Measurements from ENCODE around the gene ATP8A2. TPM values are rescaled to one million over a fixed set of nuclear protein-coding genes. Genes with fewer than 3 reads are reported as not detected.

ATP8A2 gene
- total and polyA plus RNA-seq, 2 donors: 1.1 to 1.5 TPM

DNA sequence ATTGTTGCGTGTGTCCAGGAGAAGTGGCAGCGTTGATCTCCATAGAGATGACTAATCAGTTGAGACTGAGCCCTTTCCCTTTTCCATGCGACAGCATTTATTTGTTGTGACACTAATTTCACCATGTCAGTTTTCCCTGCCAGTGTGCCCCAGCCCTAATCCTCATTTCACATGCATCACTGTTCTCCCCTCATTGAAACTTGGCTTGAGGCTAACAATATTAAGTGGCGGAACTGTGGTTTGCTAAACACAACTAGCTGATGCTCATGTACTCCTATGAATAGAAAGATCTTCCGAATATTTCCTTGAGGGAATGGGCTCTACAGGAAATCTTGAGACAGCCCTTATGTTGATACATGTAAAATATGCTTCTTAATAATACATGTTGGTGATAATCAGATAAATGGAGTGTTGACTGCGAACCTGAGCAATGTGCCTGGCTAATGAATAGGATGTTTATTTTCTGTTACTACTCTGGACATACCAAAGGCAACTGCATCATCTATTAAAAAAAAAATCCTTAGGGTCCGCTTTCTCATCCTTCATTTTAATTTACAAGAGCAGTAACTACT lies 258.6 kb downstream of the ATP8A2 start:
- Histone ChIP-seq H3K36me3 (ENCODE audit: control insufficient read depth in 2 of 2, insufficient read depth in 2 of 2, low read length in 1 of 2) (no peaks in the 10 kb centered on the region), H3K4me3 (ENCODE audit: low read length in 2 of 2) (no peak overlapping the region), H3K9me3 (ENCODE audit: control insufficient read depth in 2 of 2, insufficient read depth in 1 of 2, low read length in 1 of 2) (no peaks in the 10 kb centered on the region), H3K27ac (ENCODE audit: low read depth in 1 of 2, low read length in 1 of 2) (no peak overlapping the region), H3K27me3 (ENCODE audit: control insufficient read depth in 2 of 2, insufficient read depth in 1 of 2, low read length in 1 of 2) (no peaks in the 10 kb centered on the region), H3K4me1 (ENCODE audit: control insufficient read depth in 2 of 2, insufficient read depth in 2 of 2, low read length in 2 of 2) (no peaks in the 10 kb centered on the region)
- no peak for DNase-seq (ENCODE audit: low read depth in 6 of 9, low spot score in 9 of 9)
- WGBS: 95% methylated on average over 7 of the region's 7 CpGs

- H3K4me1 ChIP-seq (ENCODE audit: control insufficient read depth in 2 of 2, insufficient read depth in 2 of 2, low read length in 2 of 2): no peaks in the 10 kb centered on the region
- no peak for DNase-seq (ENCODE audit: low read depth in 6 of 9, low spot score in 9 of 9)
- H3K9me3 ChIP-seq (ENCODE audit: control insufficient read depth in 2 of 2, insufficient read depth in 1 of 2, low read length in 1 of 2): no peaks in the 10 kb centered on the region
- H3K4me3 ChIP-seq (ENCODE audit: low read length in 2 of 2): no peak overlapping the region
- WGBS: 77% methylated on average over 8 of the region's 8 CpGs
- no peaks in the 10 kb centered on the region for H3K36me3 ChIP-seq (ENCODE audit: control insufficient read depth in 2 of 2, insufficient read depth in 2 of 2, low read length in 1 of 2)
- H3K27me3 ChIP-seq (ENCODE audit: control insufficient read depth in 2 of 2, insufficient read depth in 1 of 2, low read length in 1 of 2): no peaks in the 10 kb centered on the region
- H3K27ac ChIP-seq (ENCODE audit: low read depth in 1 of 2, low read length in 1 of 2): no peak overlapping the region
These were observed 260.6 kb downstream of the ATP8A2 start for GRCh38 chr13:25632166-25632888.

- H3K27me3 ChIP-seq (ENCODE audit: control insufficient read depth in 2 of 2, insufficient read depth in 1 of 2, low read length in 1 of 2): no peaks in the 10 kb centered on the region
- H3K36me3 ChIP-seq (ENCODE audit: control insufficient read depth in 2 of 2, insufficient read depth in 2 of 2, low read length in 1 of 2): no peaks in the 10 kb centered on the region
- DNase-seq (ENCODE audit: low read depth in 6 of 9, low spot score in 9 of 9): no peak
- no peak overlapping the region for H3K4me3 ChIP-seq (ENCODE audit: low read length in 2 of 2)
- no peaks in the 10 kb centered on the region for H3K9me3 ChIP-seq (ENCODE audit: control insufficient read depth in 2 of 2, insufficient read depth in 1 of 2, low read length in 1 of 2)
- H3K27ac ChIP-seq (ENCODE audit: low read depth in 1 of 2, low read length in 1 of 2): no peak overlapping the region
- WGBS: 88% methylated on average over 5 of the region's 5 CpGs
- H3K4me1 ChIP-seq (ENCODE audit: control insufficient read depth in 2 of 2, insufficient read depth in 2 of 2, low read length in 2 of 2): no peaks in the 10 kb centered on the region
These were observed 261.3 kb downstream of the ATP8A2 start for GRCh38 chr13:25633093-25633492.

DNA sequence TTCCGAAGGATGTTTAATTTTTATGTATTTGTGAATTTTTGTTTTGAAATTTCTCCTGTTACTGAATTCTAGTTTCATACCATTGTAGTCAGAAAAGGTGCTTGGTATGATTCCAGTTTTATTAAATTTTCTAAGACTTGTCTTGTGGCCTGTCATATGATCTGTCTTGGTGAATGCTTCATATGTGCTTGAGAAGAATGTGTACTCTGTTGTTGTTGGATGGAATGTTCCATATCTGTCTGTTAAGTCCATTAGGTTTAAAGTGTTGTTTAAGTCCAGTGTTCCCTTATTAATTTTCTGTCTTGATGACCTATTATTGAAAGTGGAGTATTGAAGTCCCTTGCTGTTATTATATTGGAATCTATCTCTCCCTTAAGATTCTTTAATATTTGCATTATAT lies 273.9 kb downstream of the ATP8A2 start:
- 94% methylated on average over 1 of the region's 1 CpG for WGBS
- H3K36me3 ChIP-seq (ENCODE audit: control insufficient read depth in 2 of 2, insufficient read depth in 2 of 2, low read length in 1 of 2): no peaks in the 10 kb centered on the region

DNA sequence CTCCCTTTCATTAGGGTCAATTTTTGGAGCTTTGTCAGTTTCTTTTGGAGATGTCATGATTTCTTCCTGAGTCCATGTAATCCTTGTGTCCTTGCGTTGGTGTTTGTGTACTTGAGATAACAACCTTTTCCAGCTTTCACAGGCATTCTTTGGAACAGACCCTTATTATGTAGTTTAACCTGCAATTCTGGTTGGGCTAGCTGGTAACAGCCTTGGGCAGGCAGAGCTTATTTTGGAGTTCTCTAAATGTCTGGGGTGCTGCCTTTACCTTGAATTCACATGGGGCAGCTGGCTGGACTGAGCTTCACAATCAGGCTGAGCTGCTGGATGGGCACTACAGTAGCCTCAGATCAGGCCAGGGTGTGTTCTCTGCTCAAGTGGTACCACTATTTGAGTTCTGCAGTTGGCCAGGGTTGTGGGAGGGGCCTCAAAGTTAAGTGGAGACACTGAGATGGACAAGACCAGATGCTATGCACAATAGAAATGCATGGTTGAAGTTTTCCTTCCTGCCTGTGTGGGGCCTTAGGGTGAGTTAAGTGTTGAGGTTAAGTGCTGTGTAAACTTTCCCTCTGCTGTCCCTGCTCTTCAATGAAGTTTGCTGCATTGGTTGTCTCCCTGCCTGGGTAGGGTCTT lies 277.3 kb downstream of the ATP8A2 start:
- Histone ChIP-seq H3K9me3 (ENCODE audit: control insufficient read depth in 2 of 2, insufficient read depth in 1 of 2, low read length in 1 of 2) (no peaks in the 10 kb centered on the region), H3K27ac (ENCODE audit: low read depth in 1 of 2, low read length in 1 of 2) (no peak overlapping the region), H3K36me3 (ENCODE audit: control insufficient read depth in 2 of 2, insufficient read depth in 2 of 2, low read length in 1 of 2) (no peaks in the 10 kb centered on the region), H3K27me3 (ENCODE audit: control insufficient read depth in 2 of 2, insufficient read depth in 1 of 2, low read length in 1 of 2) (no peaks in the 10 kb centered on the region), H3K4me3 (ENCODE audit: low read length in 2 of 2) (no peak overlapping the region), H3K4me1 (ENCODE audit: control insufficient read depth in 2 of 2, insufficient read depth in 2 of 2, low read length in 2 of 2) (no peaks in the 10 kb centered on the region)
- DNase-seq (ENCODE audit: low read depth in 6 of 9, low spot score in 9 of 9): no peak
- 99% methylated on average over 1 of the region's 1 CpG for WGBS

More for the DNA sequence above, 273.9 kb downstream of the ATP8A2 start:
- H3K27me3 ChIP-seq (ENCODE audit: control insufficient read depth in 2 of 2, insufficient read depth in 1 of 2, low read length in 1 of 2): no peaks in the 10 kb centered on the region
- H3K27ac ChIP-seq (ENCODE audit: low read depth in 1 of 2, low read length in 1 of 2): no peak overlapping the region
- H3K9me3 ChIP-seq (ENCODE audit: control insufficient read depth in 2 of 2, insufficient read depth in 1 of 2, low read length in 1 of 2): no peaks in the 10 kb centered on the region
- H3K4me3 ChIP-seq (ENCODE audit: low read length in 2 of 2): no peak overlapping the region
- no peak for DNase-seq (ENCODE audit: low read depth in 6 of 9, low spot score in 9 of 9)
- H3K4me1 ChIP-seq (ENCODE audit: control insufficient read depth in 2 of 2, insufficient read depth in 2 of 2, low read length in 2 of 2): no peaks in the 10 kb centered on the region

DNA sequence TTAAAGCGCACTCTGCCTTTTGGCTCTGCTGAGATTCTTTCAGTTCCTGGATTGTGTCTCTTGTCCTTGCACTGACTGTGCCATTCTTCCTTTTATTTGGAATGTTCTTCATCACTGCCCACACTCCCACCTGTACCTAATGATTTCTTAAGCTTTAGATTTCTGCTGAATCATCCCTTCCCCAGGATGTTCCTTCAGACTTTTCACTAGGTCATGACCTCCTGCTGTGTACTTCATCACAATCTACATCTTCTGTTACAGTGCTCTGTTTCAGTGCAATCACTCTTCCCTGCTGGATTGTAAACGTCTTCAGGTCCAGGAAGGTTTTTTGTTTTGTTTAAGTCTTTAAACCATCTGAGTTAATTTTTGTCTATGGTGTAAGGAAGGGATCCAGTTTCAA lies 281.0 kb downstream of the ATP8A2 start:
- H3K4me3 ChIP-seq (ENCODE audit: low read length in 2 of 2): no peak overlapping the region
- 66% methylated on average over 2 of the region's 2 CpGs for WGBS
- H3K27me3 ChIP-seq (ENCODE audit: control insufficient read depth in 2 of 2, insufficient read depth in 1 of 2, low read length in 1 of 2): no peaks in the 10 kb centered on the region
- DNase-seq (ENCODE audit: low read depth in 6 of 9, low spot score in 9 of 9): no peak
- no peaks in the 10 kb centered on the region for H3K4me1 ChIP-seq (ENCODE audit: control insufficient read depth in 2 of 2, insufficient read depth in 2 of 2, low read length in 2 of 2)
- H3K36me3 ChIP-seq (ENCODE audit: control insufficient read depth in 2 of 2, insufficient read depth in 2 of 2, low read length in 1 of 2): no peaks in the 10 kb centered on the region
- H3K9me3 ChIP-seq (ENCODE audit: control insufficient read depth in 2 of 2, insufficient read depth in 1 of 2, low read length in 1 of 2): no peaks in the 10 kb centered on the region
- H3K27ac ChIP-seq (ENCODE audit: low read depth in 1 of 2, low read length in 1 of 2): no peak overlapping the region

DNA sequence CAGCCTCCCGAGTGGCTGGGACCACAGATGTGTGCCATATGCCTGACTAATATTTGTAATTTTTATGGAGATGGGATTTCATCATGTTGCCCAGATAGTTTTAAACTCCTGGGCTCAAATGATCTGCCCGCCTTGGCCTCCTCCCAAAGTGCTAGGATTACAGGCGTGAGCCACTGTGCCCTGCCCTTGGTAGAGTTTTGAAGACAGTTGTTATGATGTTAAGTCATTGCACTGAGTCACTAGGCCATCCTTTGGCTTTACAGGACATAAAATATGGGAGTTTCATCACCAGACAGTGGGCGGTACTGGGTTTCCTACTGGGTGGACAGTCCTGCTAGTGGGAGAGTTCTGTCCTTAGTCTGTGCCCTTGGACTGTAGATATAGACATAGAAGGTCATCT lies 282.5 kb downstream of the ATP8A2 start:
- Histone ChIP-seq H3K4me1 (ENCODE audit: control insufficient read depth in 2 of 2, insufficient read depth in 2 of 2, low read length in 2 of 2) (no peaks in the 10 kb centered on the region), H3K4me3 (ENCODE audit: low read length in 2 of 2) (no peak overlapping the region), H3K27me3 (ENCODE audit: control insufficient read depth in 2 of 2, insufficient read depth in 1 of 2, low read length in 1 of 2) (no peaks in the 10 kb centered on the region), H3K27ac (ENCODE audit: low read depth in 1 of 2, low read length in 1 of 2) (no peak overlapping the region), H3K36me3 (ENCODE audit: control insufficient read depth in 2 of 2, insufficient read depth in 2 of 2, low read length in 1 of 2) (no peaks in the 10 kb centered on the region), H3K9me3 (ENCODE audit: control insufficient read depth in 2 of 2, insufficient read depth in 1 of 2, low read length in 1 of 2) (no peaks in the 10 kb centered on the region)
- WGBS: 95% methylated on average over 4 of the region's 4 CpGs
- no peak for DNase-seq (ENCODE audit: low read depth in 6 of 9, low spot score in 9 of 9)

- Histone ChIP-seq H3K27ac (ENCODE audit: low read depth in 1 of 2, low read length in 1 of 2) (no peak overlapping the region), H3K9me3 (ENCODE audit: control insufficient read depth in 2 of 2, insufficient read depth in 1 of 2, low read length in 1 of 2) (no peaks in the 10 kb centered on the region), H3K36me3 (ENCODE audit: control insufficient read depth in 2 of 2, insufficient read depth in 2 of 2, low read length in 1 of 2) (no peaks in the 10 kb centered on the region), H3K4me1 (ENCODE audit: control insufficient read depth in 2 of 2, insufficient read depth in 2 of 2, low read length in 2 of 2) (no peaks in the 10 kb centered on the region), H3K4me3 (ENCODE audit: low read length in 2 of 2) (no peak overlapping the region), H3K27me3 (ENCODE audit: control insufficient read depth in 2 of 2, insufficient read depth in 1 of 2, low read length in 1 of 2) (no peaks in the 10 kb centered on the region)
- DNase-seq (ENCODE audit: low read depth in 6 of 9, low spot score in 9 of 9): no peak
- 87% methylated on average over 3 of the region's 3 CpGs for WGBS
These were observed 285.4 kb downstream of the ATP8A2 start for GRCh38 chr13:25657157-25657556.

GRCh38 chr13:25659091-25659795 lies 287.5 kb downstream of the ATP8A2 start:
- H3K27me3 ChIP-seq (ENCODE audit: control insufficient read depth in 2 of 2, insufficient read depth in 1 of 2, low read length in 1 of 2): no peaks in the 10 kb centered on the region
- no peaks in the 10 kb centered on the region for H3K9me3 ChIP-seq (ENCODE audit: control insufficient read depth in 2 of 2, insufficient read depth in 1 of 2, low read length in 1 of 2)
- H3K36me3 ChIP-seq (ENCODE audit: control insufficient read depth in 2 of 2, insufficient read depth in 2 of 2, low read length in 1 of 2): no peaks in the 10 kb centered on the region
- H3K4me1 ChIP-seq (ENCODE audit: control insufficient read depth in 2 of 2, insufficient read depth in 2 of 2, low read length in 2 of 2): no peaks in the 10 kb centered on the region
- 84% methylated on average over 14 of the region's 14 CpGs for WGBS
- no peak overlapping the region for H3K27ac ChIP-seq (ENCODE audit: low read depth in 1 of 2, low read length in 1 of 2)
- no peak overlapping the region for H3K4me3 ChIP-seq (ENCODE audit: low read length in 2 of 2)
- DNase-seq (ENCODE audit: low read depth in 6 of 9, low spot score in 9 of 9): no peak
